AG08395 (cell line): ENCODE results near the gene ESPN.

Experiments used
- DNase-seq: peaks from one replicate; pipeline ENCODE4 v3.0.0; 2012; ENCODE audit warnings: mixed read lengths, low spot score

The ESPN gene

GRCh38 chr1:6409053-6409452, 15.5 kb upstream of the ESPN start:
- no peak for DNase-seq

GRCh38 chr1:6409733-6410132, 14.8 kb upstream of the ESPN start:
- DNase-seq: no peak

- no peak for DNase-seq
Measured at GRCh38 chr1:6410248-6410893, 14.2 kb upstream of the ESPN start.

GRCh38 chr1:6412896-6413295, 11.7 kb upstream of the ESPN start:
- DNase-seq: no peak

- peak; percentile 62 for DNase-seq
Measured at GRCh38 chr1:6414443-6414844, 10.1 kb upstream of the ESPN start.

GRCh38 chr1:6414881-6415626, 9.5 kb upstream of the ESPN start:
- no peak for DNase-seq

- DNase-seq: no peak
Measured at GRCh38 chr1:6416295-6416656, 8.3 kb upstream of the ESPN start.

GRCh38 chr1:6416906-6417305, 7.7 kb upstream of the ESPN start:
- DNase-seq: no peak

- no peak for DNase-seq
Measured at GRCh38 chr1:6417961-6418667, 6.5 kb upstream of the ESPN start.

- no peak for DNase-seq
Measured at GRCh38 chr1:6418668-6419396, 5.7 kb upstream of the ESPN start.

GRCh38 chr1:6419397-6419803, 5.2 kb upstream of the ESPN start:
- DNase-seq: no peak

GRCh38 chr1:6419804-6420453, 4.6 kb upstream of the ESPN start, which contains the start of gene HES2:
Gene HES2, minus strand, starts transcription at chr1:6419919. Its CDS starts 99 bp downstream, at chr1:6419820.
- peak; percentile 35 for DNase-seq

- DNase-seq: no peak
Measured at GRCh38 chr1:6420454-6421042, 4.0 kb upstream of the ESPN start.

GRCh38 chr1:6421266-6421665, 3.3 kb upstream of the ESPN start:
- DNase-seq: no peak

GRCh38 chr1:6423321-6423999, 1.1 kb upstream of the ESPN start:
- DNase-seq: peak; percentile 70

- peak; percentile 27 for DNase-seq
Measured at GRCh38 chr1:6424000-6424565, 493 bp upstream of the ESPN start.

- no peak for DNase-seq
Measured at GRCh38 chr1:6425658-6426057, 1.1 kb downstream of the ESPN start.

GRCh38 chr1:6426277-6426971, 1.8 kb downstream of the ESPN start:
- no peak for DNase-seq

- DNase-seq: no peak
Measured at GRCh38 chr1:6426972-6427350, 2.4 kb downstream of the ESPN start.
